H1 (cell line): ENCODE results near the gene IRF7.

Source experiments
- CEBPB ChIP-seq: IDR thresholded peaks from 2 replicates; pipeline ENCODE4 v1.6.1; 2012; ENCODE audit warnings: low read depth, low read length
- CTCF ChIP-seq, 3 experiments: IDR thresholded peaks; 1 replicate in 2 of 3; 2 replicates in 1 of 3; pipeline versions ENCODE4 v1.5.1 to v1.6.1; 2011; ENCODE audit warnings: low read length in 3 of 3, mild to moderate bottlenecking in 3 of 3, inconsistent platforms in 2 of 3, low read depth in 1 of 3, moderate library complexity in 1 of 3; ENCODE audit not compliant: insufficient read depth in 1 of 3; ENCODE audit errors: control extremely low read depth in 1 of 3
- EP300 ChIP-seq, 2 experiments: IDR thresholded peaks; 1 replicate in 1 of 2; 2 replicates in 1 of 2; pipeline ENCODE4 v1.6.1; 2011 to 2012; ENCODE audit warnings: low read depth in 2 of 2, low read length in 2 of 2, mild to moderate bottlenecking in 2 of 2, borderline replicate concordance in 1 of 2, inconsistent platforms in 1 of 2, moderate library complexity in 1 of 2
- EZH2 ChIP-seq: fragments of 200-600 bp; sonication (generic); IDR thresholded peaks from 2 replicates; pipeline ENCODE4 v1.7.1; 2012; ENCODE audit warnings: low read depth, mild to moderate bottlenecking, moderate library complexity, low read length, inconsistent platforms; ENCODE audit not compliant: severe bottlenecking
- HDAC2 ChIP-seq, 2 experiments: fragments of 300-600 bp in 1 of 2; sonication (generic) in 1 of 2; IDR thresholded peaks; 2 replicates each; pipeline ENCODE4 v1.6.1; 2011 to 2012; ENCODE audit warnings: low read depth in 2 of 2, low read length in 2 of 2, mild to moderate bottlenecking in 2 of 2, moderate library complexity in 2 of 2, borderline replicate concordance in 1 of 2, inconsistent platforms in 1 of 2
- JUN ChIP-seq: IDR thresholded peaks from 2 replicates; pipeline ENCODE4 v1.6.1; 2011; ENCODE audit warnings: low read depth, mild to moderate bottlenecking, improper control_type of control experiment, low read length
- POLR2AphosphoS5 ChIP-seq: IDR thresholded peaks from 2 replicates; pipeline ENCODE4 v1.6.1; 2011; ENCODE audit warnings: low read depth, low read length
- RAD21 ChIP-seq, 2 experiments: IDR thresholded peaks in 1 of 2; conservative IDR thresholded peaks in 1 of 2; 2 replicates each; pipeline ENCODE4 v1.6.1; 2011; ENCODE audit warnings: low read depth in 2 of 2, low read length in 2 of 2, improper control_type of control experiment in 1 of 2, inconsistent platforms in 1 of 2, mild to moderate bottlenecking in 1 of 2, moderate library complexity in 1 of 2
- SIN3A ChIP-seq, 2 experiments: IDR thresholded peaks in 1 of 2; conservative IDR thresholded peaks in 1 of 2; 2 replicates each; pipeline ENCODE4 v1.6.1; 2011 to 2012; ENCODE audit warnings: low read length in 2 of 2, improper control_type of control experiment in 1 of 2, low read depth in 1 of 2, mild to moderate bottlenecking in 1 of 2
- SUZ12 ChIP-seq: fragments of 200-600 bp; sonication (generic); IDR thresholded peaks from 2 replicates; pipeline ENCODE4 v1.6.1; 2012; ENCODE audit warnings: mild to moderate bottlenecking, inconsistent platforms, low read length, moderate library complexity, mixed read lengths

DNA sequence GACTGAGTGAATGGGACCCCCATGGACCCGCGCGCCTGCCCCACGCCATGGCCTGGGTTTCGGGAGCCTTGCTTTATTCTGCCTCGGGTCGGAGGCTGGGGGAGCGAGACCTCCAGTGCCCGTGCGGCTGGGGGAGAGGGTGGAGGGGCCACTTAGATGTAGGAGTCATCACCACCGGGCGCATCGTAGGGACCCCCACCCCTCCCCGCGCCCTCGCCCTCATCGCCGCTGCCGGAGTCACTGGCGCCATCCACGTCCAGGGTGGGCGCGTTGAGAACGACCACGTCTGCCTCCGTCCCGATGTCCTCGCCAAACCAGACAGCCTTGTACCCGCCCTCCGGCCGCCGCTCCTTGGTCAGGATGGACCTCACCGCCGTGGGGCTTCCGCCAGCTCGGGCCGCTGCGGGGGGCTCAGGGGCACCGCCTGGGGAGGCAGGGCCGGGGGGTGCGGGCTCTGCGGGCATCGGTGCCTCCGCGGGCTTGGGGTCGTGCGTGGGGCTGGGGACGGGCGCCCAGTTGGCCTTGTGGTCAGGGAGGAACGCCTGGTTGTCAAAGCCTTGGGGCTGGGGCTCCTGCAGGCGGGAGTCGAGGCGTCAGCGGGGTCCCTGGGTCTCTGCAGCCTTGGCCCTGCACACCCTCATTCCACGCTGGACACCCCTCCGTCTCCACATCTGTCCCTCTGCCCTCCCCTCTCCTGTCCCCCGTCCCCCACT, 1.6 kb upstream of the IRF7 start:
- TF ChIP-seq POLR2AphosphoS5 (no peak), CTCF (IDR thresholded peaks at IDR 0.05; ENCODE audit: control extremely low read depth in 1 of 3, insufficient read depth in 1 of 3, low read depth in 1 of 3, low read length in 3 of 3) (no peak), EZH2 (no peak), HDAC2 (IDR thresholded peaks at IDR 0.05; ENCODE audit: borderline replicate concordance in 1 of 2, low read depth in 2 of 2, low read length in 2 of 2) (no peak), SUZ12 (no peak), JUN (no peak), CEBPB (no peak), SIN3A (conservative IDR thresholded peaks at IDR 0.05 in 1 of 2, IDR thresholded peaks at IDR 0.05 in 1 of 2; ENCODE audit: low read depth in 1 of 2, low read length in 2 of 2) (no peak), EP300 (IDR thresholded peaks at IDR 0.05; ENCODE audit: borderline replicate concordance in 1 of 2, low read depth in 2 of 2, low read length in 2 of 2) (no peak), RAD21 (IDR thresholded peaks at IDR 0.05 in 1 of 2, conservative IDR thresholded peaks at IDR 0.05 in 1 of 2; ENCODE audit: low read depth in 2 of 2, low read length in 2 of 2) (no peak)
